Astrocyte of the cerebellum (primary cell): ENCODE data around the gene JPH3.
"Not testable (repeated sequence)": the region's sequence is repeated elsewhere in the genome, so short reads cannot be mapped to it uniquely, and the experiment has no call there.

Experiments
- DNase-seq: peaks from one replicate; pipeline ENCODE4 v3.0.0-alpha.2; 2011; ENCODE audit warnings: low read depth
- H3K4me3 ChIP-seq: 2 replicates; pipeline ENCODE4 v1.5.1; 2011; ENCODE audit warnings: mild to moderate bottlenecking, low read depth, low read length, moderate library complexity
- CTCF ChIP-seq: IDR thresholded peaks from 2 replicates; pipeline ENCODE4 v1.5.1; 2012; ENCODE audit warnings: low read length, low read depth, moderate library complexity, mild to moderate bottlenecking; ENCODE audit errors: missing control alignments
- in situ Hi-C: cut with HindIII; loops from 2 replicates; pipeline ENCODE4 v1.10.0; 2017; ENCODE audit warnings: low sequenced_read_pairs

Gene JPH3

GRCh38 chr16:87724490-87725291 lies 122.4 kb downstream of the JPH3 start:
- DNase-seq = no peak
- in situ Hi-C loops = no loop called here

GRCh38 chr16:87725596-87726235 lies 123.4 kb downstream of the JPH3 start:
- peak; percentile 39 for DNase-seq
- in situ Hi-C loops = no loop called here
- TF ChIP-seq CTCF = no peak

More at GRCh38 chr16:87724490-87725291, 122.4 kb downstream of the JPH3 start:
- TF ChIP-seq CTCF = no peak
- no peak overlapping the region for H3K4me3 ChIP-seq

GRCh38 chr16:87726577-87726976 lies 124.3 kb downstream of the JPH3 start:
- DNase-seq, H3K4me3 ChIP-seq, in situ Hi-C loops: not testable (repeated sequence)

More at GRCh38 chr16:87725596-87726235, 123.4 kb downstream of the JPH3 start:
- H3K4me3 ChIP-seq = no peak overlapping the region

- in situ Hi-C loops = no loop called here
- TF ChIP-seq CTCF = no peak
- H3K4me3 ChIP-seq = no peak overlapping the region
- DNase-seq = no peak
Measured at GRCh38 chr16:87727346-87727745, 125.0 kb downstream of the JPH3 start.

- no peak overlapping the region for H3K4me3 ChIP-seq
- peak; percentile 61 for DNase-seq
- in situ Hi-C loops = no loop called here
- TF ChIP-seq CTCF = no peak
Measured at GRCh38 chr16:87728026-87728425, 125.7 kb downstream of the JPH3 start.

- in situ Hi-C loops = no loop called here
- TF ChIP-seq CTCF = no peak
- no peak for DNase-seq
- H3K4me3 ChIP-seq = no peak overlapping the region
Measured at GRCh38 chr16:87729266-87729954, 127.1 kb downstream of the JPH3 start.
